Endothelial cell of umbilical vein (primary cell): Measurements from ENCODE around the gene SLC34A1. TPM values are rescaled to one million over a fixed set of nuclear protein-coding genes. Genes with fewer than 3 reads are reported as not detected.

ENCODE experiments used
- BruUV-seq: library from RNA; stranded (reverse); fragments of 400-500 nt; replicated peaks from 2 replicates; lab custom pipeline; 2021; lab: Mats Ljungman, UMichigan
- CTCF ChIA-PET: fragments of 300-600, 350-600 bp; sonication (Branson Sonifier 250); formaldehyde crosslinking; loops from one replicate; lab custom pipeline; 2021; ENCODE audit warnings: antibody characterized with exemption, inconsistent platforms; lab: Charles Lee
- POLR2A ChIA-PET: fragments of 300-600, 350-600 bp; sonication (Branson Sonifier 250); formaldehyde crosslinking; loops from one replicate; lab custom pipeline; 2021; ENCODE audit warnings: antibody characterized with exemption, inconsistent platforms; lab: Charles Lee
- DNase-seq: peaks from one replicate; pipeline ENCODE4 v3.0.0-alpha.2; 2011; ENCODE audit warnings: low read depth, low spot score
- FAIRE-seq: peaks from 2 replicates; lab custom pipeline; 2011; peaks lifted over from hg19 to GRCh38; lab: Jason Lieb, UNC
- H2AFZ ChIP-seq: 2 replicates; pipeline ENCODE4 v1.6.0; 2012; ENCODE audit warnings: low read depth, low read length, control low read depth, inconsistent platforms
- H3K27ac ChIP-seq: 2 replicates; pipeline ENCODE4 v1.5.1; 2011; ENCODE audit warnings: low read depth, mild to moderate bottlenecking, control low read depth, low read length, moderate library complexity; ENCODE audit not compliant: insufficient read depth
- H3K27me3 ChIP-seq, 2 experiments: 2 replicates each; pipeline versions ENCODE4 v1.6.0 to v1.6.1; 2011; ENCODE audit warnings: low read length in 2 of 2, mixed read lengths in 1 of 2; ENCODE audit not compliant: control insufficient read depth in 2 of 2, insufficient read depth in 2 of 2
- H3K36me3 ChIP-seq, 2 experiments: 2 replicates in 1 of 2; 3 replicates in 1 of 2; pipeline ENCODE4 v1.5.1; 2011; ENCODE audit warnings: low read length in 2 of 2, mild to moderate bottlenecking in 1 of 2, moderate library complexity in 1 of 2; ENCODE audit not compliant: control insufficient read depth in 2 of 2, insufficient read depth in 2 of 2; ENCODE audit errors: extremely low read depth in 1 of 2
- H3K4me1 ChIP-seq: 3 replicates; pipeline ENCODE4 v1.5.1; 2011; ENCODE audit warnings: mild to moderate bottlenecking, low read length; ENCODE audit not compliant: control insufficient read depth, insufficient read depth; ENCODE audit errors: extremely low read depth
- H3K4me2 ChIP-seq: 2 replicates; pipeline ENCODE4 v1.6.1; 2011; ENCODE audit warnings: low read length, control low read depth, mixed read lengths; ENCODE audit not compliant: insufficient read depth
- H3K4me3 ChIP-seq, 3 experiments: fragments of 200-600 bp in 1 of 3; sonication (generic), shearing (Covaris generic) in 1 of 3; replicated peaks in 1 of 3; 2 replicates each; pipeline ENCODE4 v1.5.1; 2011 to 2016; ENCODE audit warnings: control low read depth in 3 of 3, low read length in 3 of 3, mild to moderate bottlenecking in 2 of 3, inconsistent platforms in 1 of 3, low read depth in 1 of 3, moderate library complexity in 1 of 3; ENCODE audit not compliant: insufficient read depth in 1 of 3
- H3K79me2 ChIP-seq: 2 replicates; pipeline ENCODE4 v1.6.0; 2012; ENCODE audit warnings: low read length, inconsistent platforms; ENCODE audit not compliant: control insufficient read depth, insufficient read depth
- H3K9ac ChIP-seq: replicated peaks from 2 replicates; pipeline ENCODE3; 2011; ENCODE audit warnings: low read length, control low read depth; ENCODE audit not compliant: insufficient read depth; ENCODE audit errors: extremely low read depth
- H3K9me1 ChIP-seq: replicated peaks from 3 replicates; pipeline ENCODE4 v1.6.0; 2011; ENCODE audit warnings: mild to moderate bottlenecking, low read length; ENCODE audit not compliant: control insufficient read depth, insufficient read depth; ENCODE audit errors: extremely low read depth
- H3K9me3 ChIP-seq: replicated peaks from 2 replicates; pipeline ENCODE4 v1.5.1; 2012; ENCODE audit warnings: low read length, inconsistent platforms; ENCODE audit not compliant: control insufficient read depth, insufficient read depth
- H4K20me1 ChIP-seq: replicated peaks from 2 replicates; pipeline ENCODE3; 2011; ENCODE audit warnings: mild to moderate bottlenecking, low read length; ENCODE audit not compliant: control insufficient read depth, insufficient read depth; ENCODE audit errors: extremely low read depth
- CTCF ChIP-seq, 2 donors: IDR thresholded peaks; 1 replicate in 1 of 2; 2 replicates in 1 of 2; pipeline ENCODE4 v1.5.1; 2011; ENCODE audit warnings: low read length in 2 of 2, mild to moderate bottlenecking in 2 of 2, moderate library complexity in 2 of 2, control low read depth in 1 of 2, inconsistent platforms in 1 of 2, low read depth in 1 of 2; ENCODE audit not compliant: insufficient read depth in 1 of 2; ENCODE audit errors: extremely low read depth in 1 of 2
- EZH2 ChIP-seq: IDR thresholded peaks from 2 replicates; pipeline ENCODE4 v1.6.1; 2012; ENCODE audit warnings: borderline replicate concordance, low read depth, mild to moderate bottlenecking, moderate library complexity, low read length, inconsistent platforms; ENCODE audit not compliant: severe bottlenecking
- FOS ChIP-seq: IDR thresholded peaks from 2 replicates; pipeline ENCODE4 v1.6.1; 2011; ENCODE audit warnings: mild to moderate bottlenecking, low read length, moderate library complexity, borderline replicate concordance; ENCODE audit not compliant: insufficient read depth
- GATA2 ChIP-seq: IDR thresholded peaks from 2 replicates; pipeline ENCODE4 v1.7.0; 2011; ENCODE audit warnings: low read depth, mild to moderate bottlenecking, moderate library complexity, mixed read lengths, low read length; ENCODE audit not compliant: insufficient read length, insufficient read depth
- MAX ChIP-seq: IDR thresholded peaks from 2 replicates; pipeline ENCODE4 v1.6.1; 2011; ENCODE audit not compliant: insufficient read depth, insufficient read length
- MYC ChIP-seq: IDR thresholded peaks from one replicate; pipeline ENCODE4 v1.6.1; 2011; ENCODE audit warnings: mild to moderate bottlenecking, low read depth, low read length
- POLR2A ChIP-seq: IDR thresholded peaks from 2 replicates; pipeline ENCODE4 v1.6.1; 2012; ENCODE audit warnings: low read depth, mild to moderate bottlenecking, control low read depth, low read length
- POLR2AphosphoS5 ChIP-seq: IDR thresholded peaks from 2 replicates; pipeline ENCODE4 v1.6.1; 2012; ENCODE audit warnings: low read depth, mild to moderate bottlenecking, control low read depth, low read length, moderate library complexity; ENCODE audit not compliant: insufficient read depth
- dilution Hi-C: fragments of 300-500 bp; cut with MboI; formaldehyde crosslinking; loops from one replicate; pipeline ENCODE4 v1.15.0; 2019; ENCODE audit warnings: low sequenced_read_pairs; ENCODE audit not compliant: extremely low pct_ligation_motif_present
- intact Hi-C: fragments of 100-400 bp; cut with micrococcal nuclease; formaldehyde crosslinking; loops from one replicate; pipeline ENCODE4 v1.10.0; 2022
- polyA plus RNA-seq, 4 experiments: library from polyadenylated mRNA; depleted of rRNA in 3 of 4; stranded (reverse) in 3 of 4; unstranded in 1 of 4; fragments of >200 nt; gene quantifications; 2 replicates each; pipeline versions ENCODE4 v1.2.1 to v1.2.3, GENCODE V29; 2011 to 2012; ENCODE audit warnings: missing spikeins in 1 of 4
- total RNA-seq: library from RNA; stranded (reverse); gene quantifications from 2 replicates; pipeline ENCODE4 v1.2.3, GENCODE V29; 2021

The SLC34A1 gene
- total and polyA plus RNA-seq, 2 donors (not counting 3 experiments of a cell fraction or from before 2014, with no cell fraction given), result not detected

- no peak overlapping the region for H3K9ac ChIP-seq
- POLR2A ChIA-PET, result interaction anchor here (0.5 to 1.8 kb wide), 5 partner anchors 22 to 93 kb away, joined by 4 to 7 read pairs (median 7); partner anchors contain the start of genes GRK6 and PDLIM7
- FAIRE-seq, result peak; percentile 56
Observed at GRCh38 chr5:177403792-177404640, 19.8 kb downstream of the SLC34A1 start.

More at GRCh38 chr5:177403792-177404640, 19.8 kb downstream of the SLC34A1 start:
- Histone ChIP-seq H3K4me3 (peak overlapping the region; percentile 27 to 42 (median 34)), H4K20me1 (no peaks in the 10 kb centered on the region), H3K27ac (no peak overlapping the region), H2AFZ (peak overlapping the region; percentile 97), H3K9me3 (no peaks in the 10 kb centered on the region), H3K4me2 (peak overlapping the region; percentile 67), H3K27me3 (peaks cover 34 to 39% of the 10 kb centered on the region in 2 experiments), H3K4me1 (peaks cover 23% of the 10 kb centered on the region), H3K36me3 (no peaks in the 10 kb centered on the region), H3K79me2 (no peaks in the 10 kb centered on the region), H3K9me1 (no peaks in the 10 kb centered on the region)
- peak; percentile 73 for DNase-seq
- TF ChIP-seq CTCF (IDR thresholded peaks at IDR 0.05; ENCODE audit: extremely low read depth in 1 of 2, insufficient read depth in 1 of 2, low read depth in 1 of 2, low read length in 2 of 2) (peak; percentile 81 to 87), EZH2 (no peak), FOS (no peak), MAX (peak; percentile 43), MYC (peak; percentile 12), POLR2A (peak; percentile 41), GATA2 (no peak), POLR2AphosphoS5 (peak; percentile 74)
- BruUV-seq, result no TSS peak
- CTCF ChIA-PET, result interaction anchor here (0.6 to 7.1 kb wide), 40 partner anchors 9 to 294 kb away, joined by 3 to 288 read pairs (median 7); partner anchors contain the start of genes DDX41, GRK6, LMAN2 and PDLIM7
- dilution Hi-C loops, result no loop called here
- intact Hi-C loops, result loop anchor here (1.0 to 2.0 kb wide), 4 partner anchors 22 to 97 kb away; partner anchors contain the start of gene GRK6
